ENCODE measurements around the gene LENG8. TPM values are rescaled to one million over a fixed set of nuclear protein-coding genes. Genes with fewer than 3 reads are reported as not detected.

The LENG8 gene
- 24.9 and 54.1 TPM in 2 replicates for total RNA-seq

DNA sequence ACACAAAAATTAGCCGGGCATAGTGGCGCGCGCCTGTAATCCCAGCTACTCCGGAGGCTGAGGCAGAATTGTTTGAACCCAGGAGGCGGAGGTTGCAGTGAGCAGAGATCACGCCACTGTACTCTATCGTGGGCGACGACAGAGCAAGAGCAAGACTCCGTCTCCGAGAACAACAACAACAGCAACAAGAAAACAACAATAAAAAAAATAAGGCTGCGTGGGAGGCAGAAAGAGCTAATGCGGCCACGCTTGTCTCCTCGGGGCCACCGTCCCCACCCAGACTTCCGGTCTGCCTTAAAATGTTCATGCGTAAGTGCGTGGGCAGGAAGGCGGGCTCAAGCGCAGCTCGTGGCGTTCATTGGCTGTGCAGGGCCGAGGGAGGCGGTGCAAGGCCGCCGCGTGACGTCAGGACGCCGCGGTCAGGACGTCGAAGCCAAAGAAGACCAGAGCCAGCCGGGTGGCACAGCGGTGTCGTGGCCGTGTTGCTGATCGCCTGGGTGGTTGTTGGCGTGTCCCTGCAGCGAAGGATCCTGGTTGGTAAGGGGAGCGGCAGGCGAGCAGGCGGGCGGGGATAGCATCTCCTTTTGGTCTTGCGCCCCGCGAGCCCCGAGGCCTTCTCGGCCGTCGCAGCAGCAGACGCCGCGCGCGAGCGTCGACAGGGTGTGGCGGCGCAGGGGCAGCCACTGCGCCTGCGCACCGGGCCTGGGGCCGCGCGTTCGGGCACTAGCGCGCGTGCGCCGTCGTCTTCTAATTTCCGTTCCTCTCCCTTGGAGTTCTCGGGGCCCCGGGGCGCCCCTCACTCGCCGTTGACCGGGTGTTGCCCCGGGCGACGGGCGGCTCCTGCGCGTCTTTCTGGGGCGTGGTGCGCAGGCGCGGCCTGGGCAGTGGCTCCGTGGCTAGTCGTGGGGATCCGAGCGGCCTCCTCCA lies at the start of gene LENG8:
Gene LENG8, plus strand, starts transcription at position 426 of the 927 bp plus-strand sequence. CDS start 2,146 bp downstream, outside the sequence.

DNA sequence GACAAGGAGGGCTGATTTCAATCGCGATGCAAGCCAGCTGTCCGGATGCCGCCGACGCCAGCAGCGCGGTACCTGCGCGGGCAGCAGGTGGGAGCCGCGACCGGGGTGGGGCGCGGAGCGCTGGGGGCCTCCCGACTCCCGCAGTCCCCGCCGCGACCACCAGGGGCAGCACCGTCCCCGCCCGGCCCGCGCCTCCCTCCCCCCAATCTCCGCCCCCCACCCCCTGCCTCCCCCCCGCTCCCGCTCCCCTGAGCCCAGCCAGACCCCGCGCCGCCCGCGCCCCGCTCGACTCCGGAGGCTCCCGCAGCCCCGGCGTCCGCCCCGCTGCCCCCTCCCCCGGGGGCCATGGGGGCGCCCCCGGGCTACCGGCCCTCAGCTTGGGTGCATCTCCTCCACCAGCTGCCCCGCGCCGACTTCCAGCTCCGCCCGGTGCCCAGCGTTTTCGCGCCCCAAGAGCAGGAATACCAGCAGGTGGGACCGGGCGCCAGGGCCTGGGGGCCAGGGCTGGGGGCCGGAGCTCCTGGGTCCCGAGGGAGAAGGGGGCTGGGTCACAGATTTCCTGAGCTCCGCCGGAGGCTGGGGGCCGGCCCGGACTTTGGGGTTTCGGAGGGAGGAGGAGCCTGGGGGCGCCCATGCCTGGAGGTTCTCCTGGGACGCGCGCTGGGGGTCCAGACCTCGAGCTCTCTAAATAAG lies 33.6 kb upstream of the LENG8 start, which contains the start of gene TTYH1:
Gene TTYH1, plus strand, starts transcription at position 257 of the 693 bp plus-strand sequence. Its CDS starts 89 bp downstream, at position 346.

DNA sequence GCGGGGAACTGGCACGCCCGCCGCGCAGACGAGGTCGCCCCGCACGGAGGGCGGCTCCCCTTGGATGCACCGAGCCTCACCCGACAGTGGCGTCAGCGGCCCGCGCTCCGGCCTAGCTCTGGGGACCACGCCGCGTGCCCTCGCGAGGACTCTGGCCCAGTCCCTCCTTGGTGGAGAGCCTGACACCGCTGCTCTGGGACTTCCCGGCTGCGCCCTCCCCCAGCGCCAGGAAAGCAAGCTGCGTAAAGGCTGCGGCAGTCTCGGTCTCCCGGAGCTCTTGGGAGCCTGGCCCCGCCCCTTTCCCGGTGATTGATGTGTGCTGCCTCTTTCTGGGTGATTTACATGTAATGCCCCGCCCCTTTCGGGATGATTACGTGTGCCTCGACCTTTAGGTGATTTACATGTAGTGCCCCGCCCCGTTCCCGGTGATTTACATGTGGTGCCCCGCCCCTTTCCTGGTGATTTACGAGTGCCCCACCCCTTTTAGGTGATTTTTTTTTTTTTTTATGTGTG lies 14.6 kb downstream of the LENG8 start, which contains the start of gene LENG9:
Gene LENG9, minus strand, starts transcription at position 248 of the 513 bp plus-strand sequence. CDS start 252 bp downstream, outside the sequence.

DNA sequence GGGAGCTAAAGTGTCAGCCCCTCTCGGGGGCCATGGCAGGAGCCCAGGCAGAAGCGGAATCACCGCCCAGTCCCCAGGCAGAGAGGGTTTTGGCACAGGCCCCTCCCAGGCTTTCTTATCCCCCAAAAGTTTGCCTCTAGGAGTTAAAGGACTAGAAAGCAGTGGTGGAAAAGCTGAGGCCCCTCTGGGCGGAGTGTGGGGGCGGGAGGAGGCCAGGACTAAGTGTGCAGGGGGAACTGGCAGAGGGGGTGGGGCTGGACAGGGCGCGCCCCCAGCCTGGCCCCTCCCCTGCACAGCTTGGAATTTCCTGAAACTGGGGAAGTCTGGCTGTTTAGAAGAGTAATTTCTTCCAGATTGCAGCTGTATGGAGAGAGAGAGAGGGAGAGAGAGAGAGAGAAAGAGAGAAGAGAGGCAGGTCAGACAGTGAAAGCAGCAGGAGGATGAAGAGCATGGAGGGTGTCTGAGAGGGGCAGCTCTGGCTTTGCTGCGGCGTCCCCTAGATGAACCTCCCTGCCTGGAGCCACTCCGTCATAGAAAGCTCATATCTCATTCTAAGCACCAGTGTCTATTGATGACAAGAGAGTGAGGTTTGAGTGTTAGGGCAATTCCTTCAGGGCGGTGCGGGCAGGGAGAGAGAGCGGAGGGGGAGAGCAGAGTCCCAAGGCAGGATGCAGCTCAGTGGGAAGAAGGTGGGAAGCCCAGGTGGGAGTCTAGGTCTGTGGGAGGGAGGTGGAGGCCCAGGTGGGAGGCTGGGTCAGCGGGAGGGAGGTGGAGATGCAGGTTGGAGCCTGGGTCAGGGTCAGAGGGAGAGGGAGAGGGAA lies 24.3 kb downstream of the LENG8 start, which contains the start of gene CDC42EP5:
Gene CDC42EP5, minus strand, starts transcription at position 226 of the 821 bp plus-strand sequence. CDS start 7,749 bp downstream, outside the sequence.

DNA sequence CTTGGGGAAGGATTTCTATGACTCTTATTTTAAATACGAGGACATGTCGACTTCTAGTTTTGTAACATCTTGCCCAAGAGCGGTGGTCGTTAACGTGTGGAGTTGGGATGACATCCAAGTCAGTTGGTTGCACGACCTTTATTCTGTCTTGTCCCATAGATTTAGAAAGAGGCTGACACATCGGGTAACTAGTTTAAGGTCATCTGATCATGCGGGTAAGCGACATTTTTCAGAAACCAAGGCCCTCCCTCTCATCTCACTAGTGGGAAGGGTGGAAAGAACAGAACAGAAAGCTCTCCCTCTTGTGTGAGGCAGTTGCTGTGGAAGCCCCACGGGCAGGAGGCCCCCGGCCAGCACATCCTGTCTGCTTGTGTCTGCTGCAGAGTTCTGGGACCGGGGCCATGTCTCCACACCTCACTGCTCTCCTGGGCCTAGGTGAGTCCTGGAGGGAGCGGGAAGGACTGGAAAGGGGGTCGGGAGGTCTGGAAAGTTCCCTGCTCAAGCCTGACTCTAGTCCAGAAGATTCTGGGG lies 53.6 kb downstream of the LENG8 start, which contains the start of gene LAIR2:
Gene LAIR2, plus strand, starts transcription at position 314 of the 531 bp plus-strand sequence. Its CDS starts 88 bp downstream, at position 402.

Other genes starting within 250 kb of the LENG8 start
- gene RPS9, start 248.3 kb upstream of the LENG8 start, total RNA-seq: 2,062 and 3,264 TPM in 2 replicates
- gene LILRB3, start 226.2 kb upstream of the LENG8 start, total RNA-seq: not detected in 2 replicates
- gene LILRA6, start 206.4 kb upstream of the LENG8 start, total RNA-seq: not detected in 2 replicates
- gene LILRB5, start 191.9 kb upstream of the LENG8 start, total RNA-seq: not detected in 2 replicates
- gene LILRB2, start 168.1 kb upstream of the LENG8 start, total RNA-seq: not detected in 2 replicates
- not detected in 2 replicates for gene LILRA5, start 136.0 kb upstream of the LENG8 start, total RNA-seq
- gene LILRA4, start 110.0 kb upstream of the LENG8 start, total RNA-seq: not detected in 2 replicates
- not detected in 2 replicates for gene LAIR1, start 84.3 kb upstream of the LENG8 start, total RNA-seq
- gene TTYH1, start 33.7 kb upstream of the LENG8 start, total RNA-seq: not detected in 2 replicates
- 4.8 and 4.9 TPM in 2 replicates for gene LENG9, start 14.6 kb downstream of the LENG8 start, total RNA-seq
- 53.5 and 74.6 TPM in 2 replicates for gene CDC42EP5, start 24.1 kb downstream of the LENG8 start, total RNA-seq
- not detected in 2 replicates for gene LAIR2, start 53.6 kb downstream of the LENG8 start, total RNA-seq
- not detected in 2 replicates for gene LILRA2, start 124.6 kb downstream of the LENG8 start, total RNA-seq
- not detected in 2 replicates for gene LILRA1, start 144.4 kb downstream of the LENG8 start, total RNA-seq
- not detected in 2 replicates for gene LILRB1, start 181.3 kb downstream of the LENG8 start, total RNA-seq
- gene LILRB4, start 213.8 kb downstream of the LENG8 start, total RNA-seq: not detected in 2 replicates